Measurements from ENCODE around the gene SOS2.

Gene SOS2

DNA sequence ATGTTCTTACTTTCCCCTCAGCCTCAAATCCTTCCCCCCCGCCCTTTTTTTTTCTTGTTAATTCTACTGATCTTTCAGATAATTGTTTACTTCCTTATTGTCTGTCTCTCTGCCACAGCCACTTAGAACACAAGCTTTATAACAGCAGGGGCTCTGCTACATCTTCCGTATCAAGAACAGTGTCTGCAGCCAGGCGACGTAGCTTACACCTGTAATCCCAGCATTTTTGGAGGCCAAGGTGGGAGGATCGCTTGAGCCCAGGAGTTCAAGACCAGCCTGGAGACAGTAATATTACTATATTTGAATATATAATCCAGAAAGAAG is 5.4 kb downstream of the SOS2 start:
- WGBS = 50% methylated on average over 5 of the region's 5 CpGs
- no peak overlapping the region for H3K4me3 ChIP-seq (ENCODE audit: low read length)
- no peaks in the 10 kb centered on the region for H3K27me3 ChIP-seq (ENCODE audit: insufficient read depth, low read length)
- H3K9ac ChIP-seq (ENCODE audit: low read depth, low read length) = no peak overlapping the region
- peaks cover 6% of the 10 kb centered on the region; the same call in 1 of the 2 replicates for H3K9me3 ChIP-seq (ENCODE audit: insufficient read depth, low read depth, low read length)
- peaks cover 34% of the 10 kb centered on the region for H3K4me1 ChIP-seq (ENCODE audit: insufficient read depth, low read length)
- H3K27ac ChIP-seq (ENCODE audit: low read depth, low read length) = no peak overlapping the region
- no peaks in the 10 kb centered on the region for H3K36me3 ChIP-seq (ENCODE audit: insufficient read depth, low read length)

- no peak overlapping the region; the same call in 1 of the 2 replicates for H3K27ac ChIP-seq (ENCODE audit: low read depth, low read length)
- no peak overlapping the region for H3K4me3 ChIP-seq (ENCODE audit: low read length)
- 83% methylated on average over 5 of the region's 5 CpGs for WGBS
- peaks cover 6% of the 10 kb centered on the region; the same call in 1 of the 2 replicates for H3K9me3 ChIP-seq (ENCODE audit: insufficient read depth, low read depth, low read length)
- H3K27me3 ChIP-seq (ENCODE audit: insufficient read depth, low read length) = no peaks in the 10 kb centered on the region
- H3K9ac ChIP-seq (ENCODE audit: low read depth, low read length) = no peak overlapping the region
- H3K4me1 ChIP-seq (ENCODE audit: insufficient read depth, low read length) = peaks cover 31% of the 10 kb centered on the region
- no peaks in the 10 kb centered on the region for H3K36me3 ChIP-seq (ENCODE audit: insufficient read depth, low read length)
Observed at GRCh38 chr14:50225067-50225973, 6.1 kb downstream of the SOS2 start.

- 91% methylated on average over 1 of the region's 1 CpG for WGBS
- H3K9ac ChIP-seq (ENCODE audit: low read depth, low read length) = 0 out of 2 replicates have a peak overlapping the region, but pooled peaks have one; percentile 35
Observed at GRCh38 chr14:50222055-50222613, 9.2 kb downstream of the SOS2 start.

GRCh38 chr14:50218501-50218900 is 12.9 kb downstream of the SOS2 start:
- 97% methylated on average over 5 of the region's 5 CpGs for WGBS
- Histone ChIP-seq H3K27me3 (ENCODE audit: insufficient read depth, low read length) (no peaks in the 10 kb centered on the region), H3K36me3 (ENCODE audit: insufficient read depth, low read length) (no peaks in the 10 kb centered on the region)

More at GRCh38 chr14:50222055-50222613, 9.2 kb downstream of the SOS2 start:
- no peak overlapping the region for H3K4me3 ChIP-seq (ENCODE audit: low read length)
- H3K4me1 ChIP-seq (ENCODE audit: insufficient read depth, low read length) = peaks cover 23% of the 10 kb centered on the region
- H3K27me3 ChIP-seq (ENCODE audit: insufficient read depth, low read length) = no peaks in the 10 kb centered on the region
- no peaks in the 10 kb centered on the region for H3K36me3 ChIP-seq (ENCODE audit: insufficient read depth, low read length)
- no peak overlapping the region for H3K27ac ChIP-seq (ENCODE audit: low read depth, low read length)
- H3K9me3 ChIP-seq (ENCODE audit: insufficient read depth, low read depth, low read length) = no peaks in the 10 kb centered on the region

DNA sequence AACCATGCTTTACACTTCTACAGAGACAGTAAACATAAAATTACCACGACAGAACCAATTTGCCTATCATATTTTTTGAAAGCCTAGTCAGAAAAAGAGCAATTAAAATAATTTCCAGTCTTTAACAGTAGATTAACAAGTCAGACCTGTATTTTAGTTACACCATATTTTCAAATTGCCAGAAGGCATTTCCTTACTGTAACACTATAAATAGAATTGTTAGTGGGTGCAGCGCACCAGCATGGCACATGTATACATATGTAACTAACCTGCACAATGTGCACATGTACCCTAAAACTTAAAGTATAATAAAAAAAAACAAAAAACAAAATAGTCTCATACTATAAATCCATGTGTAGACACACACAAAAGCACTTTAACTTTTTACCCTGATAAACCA is 16.0 kb downstream of the SOS2 start:
- Histone ChIP-seq H3K9me3 (ENCODE audit: insufficient read depth, low read depth, low read length) (no peaks in the 10 kb centered on the region), H3K36me3 (ENCODE audit: insufficient read depth, low read length) (no peaks in the 10 kb centered on the region), H3K27me3 (ENCODE audit: insufficient read depth, low read length) (no peaks in the 10 kb centered on the region), H3K4me1 (ENCODE audit: insufficient read depth, low read length) (no peaks in the 10 kb centered on the region; the same call in 1 of the 2 replicates), H3K27ac (ENCODE audit: low read depth, low read length) (no peak overlapping the region), H3K9ac (ENCODE audit: low read depth, low read length) (no peak overlapping the region), H3K4me3 (ENCODE audit: low read length) (no peak overlapping the region)
- WGBS = 95% methylated on average over 1 of the region's 2 CpGs

More at GRCh38 chr14:50218501-50218900, 12.9 kb downstream of the SOS2 start:
- no peak overlapping the region for H3K4me3 ChIP-seq (ENCODE audit: low read length)
- H3K9ac ChIP-seq (ENCODE audit: low read depth, low read length) = no peak overlapping the region
- peaks cover 8% of the 10 kb centered on the region for H3K4me1 ChIP-seq (ENCODE audit: insufficient read depth, low read length)
- H3K27ac ChIP-seq (ENCODE audit: low read depth, low read length) = no peak overlapping the region
- no peaks in the 10 kb centered on the region for H3K9me3 ChIP-seq (ENCODE audit: insufficient read depth, low read depth, low read length)

DNA sequence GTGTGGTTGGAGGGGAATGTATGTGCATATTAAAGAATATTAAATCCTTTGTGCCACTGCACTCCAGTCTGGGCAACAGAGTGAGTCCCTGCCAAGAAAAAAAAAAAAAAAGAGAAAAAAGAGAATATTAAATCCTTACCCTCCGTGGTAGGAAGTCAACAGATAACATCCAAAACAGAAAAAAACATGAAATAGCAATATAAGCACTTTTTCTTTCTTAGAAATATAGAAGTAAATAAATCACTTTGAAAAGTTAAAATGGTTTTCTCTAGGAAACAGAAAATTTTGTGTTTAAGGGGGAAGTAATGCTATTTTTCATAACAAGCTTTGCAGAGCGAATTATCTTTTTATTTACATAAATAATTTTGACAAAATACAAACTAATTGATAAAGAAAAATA is 17.6 kb downstream of the SOS2 start:
- Histone ChIP-seq H3K27me3 (ENCODE audit: insufficient read depth, low read length) (no peaks in the 10 kb centered on the region), H3K9ac (ENCODE audit: low read depth, low read length) (no peak overlapping the region), H3K27ac (ENCODE audit: low read depth, low read length) (no peak overlapping the region), H3K9me3 (ENCODE audit: insufficient read depth, low read depth, low read length) (no peaks in the 10 kb centered on the region), H3K4me3 (ENCODE audit: low read length) (no peak overlapping the region), H3K4me1 (ENCODE audit: insufficient read depth, low read length) (no peaks in the 10 kb centered on the region; the same call in 1 of the 2 replicates), H3K36me3 (ENCODE audit: insufficient read depth, low read length) (no peaks in the 10 kb centered on the region)
- WGBS = no CpG with 5 or more reads among the region's 2 CpGs

GRCh38 chr14:50212726-50213125 is 18.7 kb downstream of the SOS2 start:
- Histone ChIP-seq H3K27ac (ENCODE audit: low read depth, low read length) (no peak overlapping the region), H3K9ac (ENCODE audit: low read depth, low read length) (no peak overlapping the region), H3K4me1 (ENCODE audit: insufficient read depth, low read length) (no peaks in the 10 kb centered on the region; the same call in 1 of the 2 replicates), H3K27me3 (ENCODE audit: insufficient read depth, low read length) (no peaks in the 10 kb centered on the region), H3K36me3 (ENCODE audit: insufficient read depth, low read length) (no peaks in the 10 kb centered on the region), H3K9me3 (ENCODE audit: insufficient read depth, low read depth, low read length) (no peaks in the 10 kb centered on the region), H3K4me3 (ENCODE audit: low read length) (no peak overlapping the region)
- 67% methylated on average over 3 of the region's 3 CpGs for WGBS

DNA sequence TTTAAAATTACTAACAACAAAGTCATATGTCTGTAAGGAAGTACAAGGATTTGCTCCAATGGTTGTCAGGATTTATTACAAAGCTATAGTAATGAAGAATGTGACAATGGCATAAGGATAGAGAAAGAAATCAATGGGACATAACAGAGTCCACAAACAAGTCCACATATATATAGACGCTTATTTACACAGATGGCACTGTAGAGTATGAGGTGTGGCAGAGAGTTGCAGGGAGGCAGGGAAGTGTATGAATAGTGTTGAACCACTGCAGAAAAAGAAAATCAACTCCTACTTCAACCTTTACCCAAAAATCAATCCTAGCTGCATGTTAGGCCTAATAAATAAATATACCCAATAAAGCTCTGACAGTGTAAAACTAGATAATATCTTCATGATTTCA is 21.3 kb downstream of the SOS2 start:
- Histone ChIP-seq H3K27me3 (ENCODE audit: insufficient read depth, low read length) (no peaks in the 10 kb centered on the region), H3K36me3 (ENCODE audit: insufficient read depth, low read length) (no peaks in the 10 kb centered on the region), H3K4me3 (ENCODE audit: low read length) (no peak overlapping the region), H3K4me1 (ENCODE audit: insufficient read depth, low read length) (no peaks in the 10 kb centered on the region), H3K27ac (ENCODE audit: low read depth, low read length) (no peak overlapping the region), H3K9ac (ENCODE audit: low read depth, low read length) (no peak overlapping the region), H3K9me3 (ENCODE audit: insufficient read depth, low read depth, low read length) (no peaks in the 10 kb centered on the region)
- WGBS = 83% methylated on average over 1 of the region's 1 CpG

DNA sequence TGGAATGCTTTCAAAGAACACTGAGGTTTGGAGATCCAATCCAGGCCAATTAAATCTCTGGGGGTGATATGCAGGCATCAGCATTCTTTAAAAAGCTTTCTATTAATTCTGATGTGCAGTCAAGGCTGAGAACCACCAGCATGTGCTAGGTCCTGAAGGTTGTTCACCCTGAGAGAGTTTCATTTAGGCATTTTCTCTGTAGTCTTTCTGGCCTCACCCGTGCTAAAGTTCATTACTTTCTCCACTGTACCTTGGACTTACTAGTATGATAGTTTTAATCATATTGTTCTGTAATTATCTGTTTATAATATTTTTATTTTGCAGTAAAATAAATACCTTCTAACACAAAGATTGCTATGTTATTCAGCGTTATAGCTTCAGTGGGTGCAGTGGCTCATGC is 32.9 kb downstream of the SOS2 start:
- no peaks in the 10 kb centered on the region for H3K4me1 ChIP-seq (ENCODE audit: insufficient read depth, low read length)

DNA sequence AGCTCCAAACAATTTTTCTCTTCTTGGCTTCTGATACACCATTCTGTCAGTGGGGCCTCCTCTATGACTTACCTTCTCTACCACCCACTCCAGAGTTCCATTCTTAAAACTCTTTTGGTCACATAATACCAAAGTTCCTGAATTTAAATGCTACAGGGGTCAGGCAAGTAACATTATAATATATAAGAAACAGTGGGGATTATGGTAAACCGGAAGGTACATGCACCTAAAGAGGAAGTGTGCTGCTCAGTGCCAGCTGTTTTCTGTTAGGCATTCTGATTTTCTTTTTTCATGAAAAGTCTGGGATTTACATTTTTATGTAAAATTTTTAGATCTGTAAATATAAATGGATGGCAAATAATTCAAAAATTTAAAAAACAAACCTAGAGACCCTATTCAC is 39.9 kb downstream of the SOS2 start:
- H3K36me3 ChIP-seq (ENCODE audit: insufficient read depth, low read length) = peaks cover 3% of the 10 kb centered on the region; the same call in 1 of the 2 replicates
- H3K4me1 ChIP-seq (ENCODE audit: insufficient read depth, low read length) = no peaks in the 10 kb centered on the region
- no peak overlapping the region for H3K9ac ChIP-seq (ENCODE audit: low read depth, low read length)
- WGBS = 94% methylated on average over 1 of the region's 1 CpG
- no peaks in the 10 kb centered on the region for H3K27me3 ChIP-seq (ENCODE audit: insufficient read depth, low read length)
- no peak overlapping the region for H3K4me3 ChIP-seq (ENCODE audit: low read length)
- H3K9me3 ChIP-seq (ENCODE audit: insufficient read depth, low read depth, low read length) = no peaks in the 10 kb centered on the region
- no peak overlapping the region for H3K27ac ChIP-seq (ENCODE audit: low read depth, low read length)

More for the DNA sequence above, 32.9 kb downstream of the SOS2 start:
- WGBS = 99% methylated on average over 2 of the region's 2 CpGs
- no peak overlapping the region for H3K27ac ChIP-seq (ENCODE audit: low read depth, low read length)
- H3K9ac ChIP-seq (ENCODE audit: low read depth, low read length) = no peak overlapping the region
- no peak overlapping the region for H3K4me3 ChIP-seq (ENCODE audit: low read length)
- no peaks in the 10 kb centered on the region for H3K27me3 ChIP-seq (ENCODE audit: insufficient read depth, low read length)
- no peaks in the 10 kb centered on the region for H3K9me3 ChIP-seq (ENCODE audit: insufficient read depth, low read depth, low read length)
- peaks cover 30% of the 10 kb centered on the region for H3K36me3 ChIP-seq (ENCODE audit: insufficient read depth, low read length)

GRCh38 chr14:50186107-50186506 is 45.3 kb downstream of the SOS2 start:
- H3K36me3 ChIP-seq (ENCODE audit: insufficient read depth, low read length) = peaks cover 14% of the 10 kb centered on the region; the same call in 1 of the 2 replicates
- no peaks in the 10 kb centered on the region for H3K27me3 ChIP-seq (ENCODE audit: insufficient read depth, low read length)
- H3K27ac ChIP-seq (ENCODE audit: low read depth, low read length) = no peak overlapping the region
- WGBS = no CpG with 5 or more reads among the region's 1 CpG
- no peaks in the 10 kb centered on the region for H3K9me3 ChIP-seq (ENCODE audit: insufficient read depth, low read depth, low read length)
- no peak overlapping the region for H3K9ac ChIP-seq (ENCODE audit: low read depth, low read length)
- H3K4me3 ChIP-seq (ENCODE audit: low read length) = no peak overlapping the region
- H3K4me1 ChIP-seq (ENCODE audit: insufficient read depth, low read length) = no peaks in the 10 kb centered on the region

Data from HUES64 (cell line).